HFF-Myc (cell line): ENCODE results near the gene MRPL12.

Source experiments
- DNase-seq: peaks from one replicate; pipeline ENCODE4 v3.0.0-alpha.2; 2011; ENCODE audit warnings: low read depth; ENCODE audit errors: extremely low read depth
- H3K4me3 ChIP-seq: replicated peaks from 2 replicates; pipeline ENCODE4 v1.5.1; 2011; ENCODE audit warnings: low read depth, mild to moderate bottlenecking, control low read depth, low read length
- CTCF ChIP-seq: IDR thresholded peaks from 2 replicates; pipeline ENCODE4 v1.5.1; 2012; ENCODE audit warnings: mild to moderate bottlenecking, low read depth, low read length, control low read depth; ENCODE audit errors: missing control alignments

Gene MRPL12

DNA sequence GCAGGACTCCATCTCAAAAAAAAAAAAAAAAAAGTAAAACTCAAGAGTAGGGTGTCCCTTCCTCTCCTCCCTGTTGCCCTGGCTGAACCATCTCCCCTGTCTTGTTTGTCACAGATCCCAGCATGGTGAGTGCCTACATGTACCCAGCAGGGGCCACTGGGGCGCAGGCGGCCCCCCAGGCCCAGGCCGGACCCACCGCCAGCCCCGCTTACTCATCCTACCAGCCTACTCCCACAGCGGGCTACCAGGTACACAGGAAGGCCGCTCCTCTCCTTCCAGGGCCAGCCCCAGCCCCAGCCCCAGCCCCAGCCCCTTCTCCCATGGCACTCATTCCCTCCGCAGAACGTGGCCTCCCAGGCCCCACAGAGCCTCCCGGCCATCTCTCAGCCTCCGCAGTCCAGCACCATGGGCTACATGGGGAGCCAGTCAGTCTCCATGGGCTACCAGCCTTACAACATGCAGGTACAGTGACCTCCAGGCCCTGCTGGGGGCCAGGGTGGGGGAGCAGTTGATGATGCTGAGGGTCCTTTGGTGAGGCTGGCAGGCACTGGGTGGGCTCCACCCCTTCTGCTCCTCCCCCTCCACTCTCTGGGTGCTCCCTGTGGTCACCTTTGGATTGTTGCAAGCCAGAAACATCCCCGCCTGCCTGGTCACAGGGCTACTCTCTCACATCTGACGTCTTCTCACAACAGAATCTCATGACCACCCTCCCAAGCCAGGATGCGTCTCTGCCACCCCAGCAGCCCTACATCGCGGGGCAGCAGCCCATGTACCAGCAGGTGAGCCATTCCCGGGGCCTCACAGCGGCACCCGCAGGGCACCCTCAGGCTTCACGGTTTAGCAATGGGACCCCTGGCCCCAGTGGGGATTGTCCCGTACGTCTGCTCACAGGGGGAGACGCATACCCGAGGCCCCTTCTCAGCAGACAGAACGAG is 2.5 kb upstream of the MRPL12 start:
- peak overlapping the region; percentile 99; the same call in 1 of the 2 replicates for H3K4me3 ChIP-seq
- no peak for DNase-seq
- no peak for TF ChIP-seq CTCF

- DNase-seq: no peak
- H3K4me3 ChIP-seq: peak overlapping the region; percentile 99
- no peak for TF ChIP-seq CTCF
These were observed 1.7 kb upstream of the MRPL12 start for GRCh38 chr17:81701288-81702071.

DNA sequence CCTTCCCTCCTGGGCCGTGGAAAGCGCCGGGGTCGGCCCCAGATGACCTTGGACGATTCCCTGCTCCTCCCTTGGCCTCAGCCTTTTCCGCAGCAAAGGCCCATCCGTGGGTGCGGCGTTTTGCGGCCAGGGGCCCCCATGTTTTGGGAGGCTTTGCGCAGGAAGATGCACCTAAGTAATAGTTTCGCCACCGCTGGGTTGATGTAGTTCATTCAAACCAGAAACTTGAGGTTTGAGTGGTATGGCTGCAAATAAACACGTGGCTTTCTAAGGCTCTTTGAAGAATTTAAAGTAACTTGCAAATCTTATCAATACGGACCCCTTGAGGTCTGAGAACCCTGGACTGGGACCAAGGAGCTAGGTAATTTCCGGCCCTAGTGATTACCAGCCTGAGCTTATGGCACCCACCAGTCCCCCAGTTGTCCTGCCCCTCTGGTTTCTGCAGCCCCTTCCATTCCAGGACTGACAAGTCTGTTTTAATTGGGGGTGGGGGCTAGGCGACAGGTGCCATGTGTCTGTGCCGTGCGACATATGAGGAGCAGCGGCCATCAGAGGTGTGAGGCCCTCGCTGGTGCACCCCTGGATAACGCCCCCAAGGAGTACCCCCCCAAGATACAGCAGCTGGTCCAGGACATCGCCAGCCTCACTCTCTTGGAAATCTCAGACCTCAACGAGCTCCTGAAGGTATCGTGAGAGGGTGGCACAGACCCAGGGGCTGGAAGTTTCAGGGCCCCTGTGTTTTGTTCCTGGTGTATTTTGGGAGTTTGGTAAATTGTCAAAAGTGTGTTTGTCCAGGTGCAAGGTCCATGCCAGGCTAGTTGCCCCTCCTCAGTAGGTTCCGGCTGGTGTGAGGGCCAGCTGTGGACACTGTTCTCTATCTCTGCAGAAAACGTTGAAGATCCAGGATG is 834 bp downstream of the MRPL12 start:
- TF ChIP-seq CTCF: no peak

GRCh38 chr17:81705518-81706231 is 2.5 kb downstream of the MRPL12 start:
- TF ChIP-seq CTCF: no peak
- no peak overlapping the region for H3K4me3 ChIP-seq
- DNase-seq: no peak

More for the DNA sequence above, 834 bp downstream of the MRPL12 start:
- no peak for DNase-seq
- H3K4me3 ChIP-seq: peak overlapping the region; percentile 99

- H3K4me3 ChIP-seq: no peak overlapping the region
- DNase-seq: no peak
These were observed 3.1 kb downstream of the MRPL12 start for GRCh38 chr17:81706232-81706611.

More at GRCh38 chr17:81706232-81706611, 3.1 kb downstream of the MRPL12 start:
- no peak for TF ChIP-seq CTCF
